Activated CD4-positive, alpha-beta T cell treated with anti-CD3 and anti-CD28 coated beads, Interleukin-2, amount 50 U/mL, for 48 hours (primary cell): Measurements from ENCODE around the gene SMIM29.

ENCODE experiments used
- DNase-seq, 2 experiments: peaks; one replicate each; pipeline ENCODE4 v3.0.0-alpha.2; 2020

Gene SMIM29

GRCh38 chr6:34223956-34224940 lies 24.6 kb downstream of the SMIM29 start:
- peak; percentile 94 for DNase-seq

GRCh38 chr6:34223381-34223955 lies 25.3 kb downstream of the SMIM29 start:
- DNase-seq, result no peak

GRCh38 chr6:34218691-34219090 lies 30.1 kb downstream of the SMIM29 start:
- no peak for DNase-seq

GRCh38 chr6:34213772-34214171 lies 35.0 kb downstream of the SMIM29 start:
- no peak for DNase-seq

GRCh38 chr6:34207695-34208443 lies 40.9 kb downstream of the SMIM29 start:
- DNase-seq, result peak; percentile 22 to 42

GRCh38 chr6:34206726-34207125 lies 42.1 kb downstream of the SMIM29 start:
- DNase-seq, result no peak

- no peak for DNase-seq
These were observed 42.9 kb downstream of the SMIM29 start for GRCh38 chr6:34205916-34206315.

GRCh38 chr6:34205466-34205865 lies 43.3 kb downstream of the SMIM29 start:
- DNase-seq, result no peak

- DNase-seq, result no peak
These were observed 44.1 kb downstream of the SMIM29 start for GRCh38 chr6:34204693-34205092.

GRCh38 chr6:34202329-34203201 lies 46.2 kb downstream of the SMIM29 start:
- DNase-seq, result no peak

GRCh38 chr6:34201455-34202107 lies 47.2 kb downstream of the SMIM29 start:
- DNase-seq, result no peak

- no peak for DNase-seq
These were observed 48.4 kb downstream of the SMIM29 start for GRCh38 chr6:34200340-34200971.

GRCh38 chr6:34196833-34197195 lies 52.0 kb downstream of the SMIM29 start:
- no peak for DNase-seq
